A673 (cell line): ENCODE results near the gene FNDC3B. TPM values are rescaled to one million over a fixed set of nuclear protein-coding genes. Genes with fewer than 3 reads are reported as not detected.

Experiments
- BruUV-seq: library from RNA; stranded (reverse); fragments of 400-500 nt; replicated peaks from 2 replicates; lab custom pipeline; 2021; lab: Mats Ljungman, UMichigan
- CTCF ChIA-PET: fragments of 300-600 bp; sonication (Branson Sonifier 250); formaldehyde crosslinking; loops from one replicate; lab custom pipeline; 2022; ENCODE audit warnings: antibody characterized with exemption; lab: Charles Lee
- POLR2A ChIA-PET: fragments of 300-600 bp; sonication (Branson Sonifier 250); formaldehyde crosslinking; loops from one replicate; lab custom pipeline; 2022; ENCODE audit warnings: antibody characterized with exemption; ENCODE audit not compliant: low non-redundant PET; lab: Charles Lee
- DNase-seq: peaks from one replicate; pipeline ENCODE4 v3.0.0-alpha.2; 2015; ENCODE audit warnings: low spot score
- H3K27ac ChIP-seq: fragments of 200-600 bp; sonication (generic); 2 replicates; pipeline ENCODE4 v1.5.1; 2016; ENCODE audit warnings: mixed run types, low read depth, mild to moderate bottlenecking, mixed read lengths, antibody characterized with exemption, low read length; ENCODE audit not compliant: poor library complexity, severe bottlenecking
- H3K27me3 ChIP-seq: fragments of 200-600 bp; sonication (generic); replicated peaks from 2 replicates; pipeline ENCODE4 v1.6.1; 2017; ENCODE audit warnings: mixed run types, low read depth, mild to moderate bottlenecking, mixed read lengths, antibody characterized with exemption, low read length; ENCODE audit not compliant: insufficient read depth, poor library complexity
- H3K36me3 ChIP-seq: fragments of 200-600 bp; sonication (generic); 2 replicates; pipeline ENCODE4 v1.6.1; 2016; ENCODE audit warnings: mixed run types, mild to moderate bottlenecking, mixed read lengths, antibody characterized with exemption, low read length; ENCODE audit not compliant: insufficient read depth, poor library complexity, severe bottlenecking
- H3K4me1 ChIP-seq: fragments of 200-600 bp; sonication (generic); 2 replicates; pipeline ENCODE4 v1.6.1; 2017; ENCODE audit warnings: mixed run types, mild to moderate bottlenecking, mixed read lengths, antibody characterized with exemption, low read length; ENCODE audit not compliant: insufficient read depth, poor library complexity, severe bottlenecking
- H3K4me3 ChIP-seq: fragments of 200-600 bp; sonication (generic); 2 replicates; pipeline ENCODE4 v1.5.1; 2016; ENCODE audit warnings: low read depth, mixed run types, mild to moderate bottlenecking, mixed read lengths, low read length; ENCODE audit not compliant: poor library complexity, severe bottlenecking
- H3K9me3 ChIP-seq: fragments of 200-600 bp; sonication (generic); 2 replicates; pipeline ENCODE4 v1.6.1; 2016; ENCODE audit warnings: mixed run types, low read depth, mild to moderate bottlenecking, mixed read lengths, antibody characterized with exemption, low read length; ENCODE audit not compliant: poor library complexity, severe bottlenecking
- EZH2 ChIP-seq: fragments of 200-600 bp; sonication (generic); IDR thresholded peaks from 2 replicates; pipeline ENCODE4 v1.6.1; 2017; ENCODE audit warnings: borderline replicate concordance, low read depth, mild to moderate bottlenecking, mixed read lengths, antibody characterized with exemption, low read length; ENCODE audit not compliant: poor library complexity, severe bottlenecking
- intact Hi-C: fragments of 100-400 bp; cut with micrococcal nuclease; formaldehyde crosslinking; loops from one replicate; pipeline ENCODE4 v1.10.0; 2022; ENCODE audit not compliant: unreplicated experiment
- total RNA-seq: library from RNA; stranded (reverse); gene quantifications from 2 replicates; pipeline ENCODE4 v1.2.3, GENCODE V29; 2021
- TF ChIP-seq, protein P1 (sequence below): fragments of 300-800, 200-600 bp; sonication (generic); conservative IDR thresholded peaks from 2 replicates; pipeline ENCODE4 v1.5.1; 2017; ENCODE audit warnings: low read depth, mild to moderate bottlenecking, antibody characterized with exemption, low read length, moderate library complexity, mixed read lengths

Gene FNDC3B
- total RNA-seq, 1 experiment from 2014 or later = 50.8 TPM

DNA sequence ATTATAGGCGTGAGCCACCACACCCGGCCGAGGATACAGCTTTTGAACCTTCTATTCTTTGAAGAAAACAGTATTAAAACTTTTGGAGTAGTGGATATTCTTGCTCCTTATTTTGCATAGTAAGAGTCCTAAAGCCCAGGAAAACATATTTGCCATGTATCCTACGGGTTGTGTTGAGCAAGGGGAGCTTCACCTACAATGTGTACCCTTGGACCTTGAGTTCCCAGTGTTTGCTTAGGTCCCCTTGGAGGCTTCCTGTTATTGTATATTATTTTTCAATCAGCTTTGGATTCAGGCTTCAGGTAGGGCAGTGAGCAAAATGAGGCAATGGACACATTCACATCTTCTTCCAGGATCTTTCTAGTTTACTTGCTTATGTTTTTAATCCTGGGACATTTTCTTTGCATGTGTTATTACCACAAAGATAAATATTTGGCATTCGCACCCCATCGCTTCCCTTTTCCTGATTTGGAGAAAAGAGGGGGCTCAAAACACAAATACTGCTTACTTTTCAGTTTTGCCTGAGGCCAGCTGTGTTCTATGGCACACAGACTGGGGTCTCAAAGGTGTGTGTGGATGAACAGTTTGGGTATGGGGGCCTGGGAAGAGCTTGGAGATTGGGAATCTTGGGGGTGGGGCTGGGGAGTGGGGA lies 88.7 kb downstream of the FNDC3B start:
- H3K4me3 ChIP-seq = no peak overlapping the region
- ChIA-PET POLR2A (no interaction called here), CTCF (no interaction called here)
- no peak for DNase-seq
- no peak overlapping the region for H3K27ac ChIP-seq
- TF ChIP-seq EZH2 = no peak
- TF ChIP-seq, protein P1, sequence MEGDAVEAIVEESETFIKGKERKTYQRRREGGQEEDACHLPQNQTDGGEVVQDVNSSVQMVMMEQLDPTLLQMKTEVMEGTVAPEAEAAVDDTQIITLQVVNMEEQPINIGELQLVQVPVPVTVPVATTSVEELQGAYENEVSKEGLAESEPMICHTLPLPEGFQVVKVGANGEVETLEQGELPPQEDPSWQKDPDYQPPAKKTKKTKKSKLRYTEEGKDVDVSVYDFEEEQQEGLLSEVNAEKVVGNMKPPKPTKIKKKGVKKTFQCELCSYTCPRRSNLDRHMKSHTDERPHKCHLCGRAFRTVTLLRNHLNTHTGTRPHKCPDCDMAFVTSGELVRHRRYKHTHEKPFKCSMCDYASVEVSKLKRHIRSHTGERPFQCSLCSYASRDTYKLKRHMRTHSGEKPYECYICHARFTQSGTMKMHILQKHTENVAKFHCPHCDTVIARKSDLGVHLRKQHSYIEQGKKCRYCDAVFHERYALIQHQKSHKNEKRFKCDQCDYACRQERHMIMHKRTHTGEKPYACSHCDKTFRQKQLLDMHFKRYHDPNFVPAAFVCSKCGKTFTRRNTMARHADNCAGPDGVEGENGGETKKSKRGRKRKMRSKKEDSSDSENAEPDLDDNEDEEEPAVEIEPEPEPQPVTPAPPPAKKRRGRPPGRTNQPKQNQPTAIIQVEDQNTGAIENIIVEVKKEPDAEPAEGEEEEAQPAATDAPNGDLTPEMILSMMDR = no peak
- H3K4me1 ChIP-seq = peaks cover 32% of the 10 kb centered on the region
- H3K9me3 ChIP-seq = no peaks in the 10 kb centered on the region
- no peaks in the 10 kb centered on the region for H3K36me3 ChIP-seq
- no peaks in the 10 kb centered on the region for H3K27me3 ChIP-seq
- BruUV-seq = no TSS peak
- intact Hi-C loops = no loop called here

DNA sequence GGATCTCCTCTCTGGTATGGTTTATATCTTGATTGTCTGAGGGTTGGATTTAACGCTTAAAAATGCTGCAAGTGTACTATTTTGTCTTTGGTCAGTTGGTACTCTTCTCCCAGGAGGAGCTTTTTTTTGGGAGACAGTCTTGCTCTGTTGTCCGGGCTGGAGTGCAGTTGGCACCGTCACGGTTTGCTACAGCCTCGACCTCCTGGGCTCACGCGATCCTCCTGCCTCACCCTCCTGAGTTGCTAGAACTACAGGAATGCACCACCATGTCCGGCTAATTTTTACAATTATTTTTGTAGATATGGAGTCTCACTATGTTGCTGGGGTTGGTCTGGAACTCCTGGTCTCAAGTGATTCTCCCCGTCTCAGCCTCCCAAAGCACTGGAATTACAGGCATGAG lies 89.5 kb downstream of the FNDC3B start:
- DNase-seq = no peak
- no peaks in the 10 kb centered on the region for H3K36me3 ChIP-seq
- H3K4me1 ChIP-seq = peaks cover 40% of the 10 kb centered on the region
- TF ChIP-seq EZH2 = no peak
- TF ChIP-seq, protein P1 = no peak
- H3K9me3 ChIP-seq = no peaks in the 10 kb centered on the region
- no peaks in the 10 kb centered on the region for H3K27me3 ChIP-seq
- intact Hi-C loops = no loop called here
- H3K4me3 ChIP-seq = no peak overlapping the region
- no TSS peak for BruUV-seq
- H3K27ac ChIP-seq = no peak overlapping the region
- ChIA-PET POLR2A (no interaction called here), CTCF (no interaction called here)

DNA sequence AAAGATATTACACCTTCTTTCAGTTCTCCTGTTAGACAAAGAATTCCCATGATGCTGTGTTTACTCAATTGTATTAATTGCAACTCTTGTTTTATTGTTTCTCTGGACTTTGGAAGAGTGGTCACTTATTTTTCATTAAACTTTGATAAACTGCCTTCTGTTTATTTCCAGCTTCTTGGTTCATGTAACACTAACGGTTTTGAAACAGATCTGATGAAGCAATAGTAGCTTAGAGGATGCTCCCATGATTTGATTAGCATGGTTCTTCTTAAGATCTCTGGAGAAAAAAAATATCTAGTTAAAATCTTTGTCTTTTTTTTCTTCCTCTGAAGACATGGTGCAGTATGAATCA lies 90.1 kb downstream of the FNDC3B start:
- no TSS peak for BruUV-seq
- ChIA-PET CTCF (no interaction called here), POLR2A (no interaction called here)
- intact Hi-C loops = no loop called here
- Histone ChIP-seq H3K4me1 (peaks cover 46% of the 10 kb centered on the region), H3K4me3 (no peak overlapping the region), H3K36me3 (no peaks in the 10 kb centered on the region), H3K27me3 (no peaks in the 10 kb centered on the region), H3K27ac (no peak overlapping the region), H3K9me3 (no peaks in the 10 kb centered on the region)
- TF ChIP-seq, protein P1 = no peak
- no peak for TF ChIP-seq EZH2
- DNase-seq = no peak
